Neural cell (in vitro differentiated cells): ENCODE results near the gene SMCO1. TPM values are rescaled to one million over a fixed set of nuclear protein-coding genes. Genes with fewer than 3 reads are reported as not detected.
"Not testable (repeated sequence)": the region's sequence is repeated elsewhere in the genome, so short reads cannot be mapped to it uniquely, and the experiment has no call there.

ENCODE experiments used
- H2AFZ ChIP-seq: fragments of 200-600, 300-800 bp; sonication (generic), shearing (Covaris generic); 2 replicates; pipeline ENCODE4 v1.6.0; 2014; ENCODE audit warnings: low read depth, mild to moderate bottlenecking, antibody characterized with exemption, low read length, moderate library complexity
- H3F3A ChIP-seq: fragments of 200-600 bp; shearing (Covaris generic); 2 replicates; pipeline ENCODE4 v1.6.1; 2016; ENCODE audit warnings: mild to moderate bottlenecking, moderate library complexity, mixed read lengths, antibody characterized with exemption, low read length; ENCODE audit not compliant: insufficient read depth, poor library complexity, severe bottlenecking
- H3K27ac ChIP-seq: fragments of 200-600, 300-800 bp; sonication (generic), shearing (Covaris generic); 2 replicates; pipeline ENCODE4 v1.5.1; 2014; ENCODE audit warnings: mild to moderate bottlenecking, low read length, moderate library complexity
- H3K27me3 ChIP-seq: fragments of 300-800, 200-600 bp; sonication (generic), shearing (Covaris generic); 2 replicates; pipeline ENCODE4 v1.6.0; 2014; ENCODE audit warnings: mild to moderate bottlenecking, low read depth, low read length, moderate library complexity; ENCODE audit not compliant: insufficient read depth
- H3K36me3 ChIP-seq: fragments of 300-800, 200-600 bp; sonication (generic), shearing (Covaris generic); 2 replicates; pipeline ENCODE4 v1.5.1; 2014; ENCODE audit warnings: mild to moderate bottlenecking, antibody characterized with exemption, low read length, moderate library complexity; ENCODE audit not compliant: insufficient read depth
- H3K4me2 ChIP-seq: fragments of 300-800, 200-600 bp; sonication (generic), shearing (Covaris generic); 2 replicates; pipeline ENCODE4 v1.6.0; 2014; ENCODE audit warnings: mild to moderate bottlenecking, low read length
- H3K4me3 ChIP-seq: fragments of 300-800, 200-600 bp; sonication (generic), shearing (Covaris generic); 2 replicates; pipeline ENCODE4 v1.5.1; 2014; ENCODE audit warnings: mild to moderate bottlenecking, low read length, moderate library complexity
- H3K79me2 ChIP-seq: fragments of 200-600 bp; shearing (Covaris generic); replicated peaks from 2 replicates; pipeline ENCODE4 v1.6.0; 2014; ENCODE audit warnings: mild to moderate bottlenecking, low read length, moderate library complexity; ENCODE audit not compliant: insufficient read depth
- H3K9ac ChIP-seq: fragments of 300-800, 200-600 bp; sonication (generic), shearing (Covaris generic); 2 replicates; pipeline ENCODE4 v1.6.1; 2016; ENCODE audit warnings: mild to moderate bottlenecking, low read length, mixed read lengths
- H3K9me2 ChIP-seq: fragments of 200-600 bp; shearing (Covaris generic); 2 replicates; pipeline ENCODE4 v1.6.1; 2016; ENCODE audit warnings: mild to moderate bottlenecking, low read length, mixed read lengths; ENCODE audit not compliant: insufficient read depth
- H3K9me3 ChIP-seq: fragments of 200-600, 300-800 bp; sonication (generic), shearing (Covaris generic); 2 replicates; pipeline ENCODE4 v1.6.1; 2016; ENCODE audit warnings: mild to moderate bottlenecking, mixed run types, low read length, moderate library complexity, mixed read lengths
- H4K20me1 ChIP-seq: fragments of 200-600 bp; shearing (Covaris generic); 2 replicates; pipeline ENCODE4 v1.6.1; 2016; ENCODE audit warnings: mild to moderate bottlenecking, mixed run types; ENCODE audit not compliant: insufficient read depth
- EP300 ChIP-seq: fragments of 450-650 bp; conservative IDR thresholded peaks from 2 replicates; pipeline ENCODE4 v1.6.1; 2014; ENCODE audit warnings: antibody characterized with exemption, mild to moderate bottlenecking, moderate library complexity; ENCODE audit not compliant: poor library complexity, severe bottlenecking
- EZH2 ChIP-seq: fragments of 200-600, 300-800 bp; shearing (Covaris generic), sonication (generic); IDR thresholded peaks from 2 replicates; pipeline ENCODE4 v1.6.1; 2014; ENCODE audit warnings: antibody characterized with exemption, low read length, borderline replicate concordance, mild to moderate bottlenecking; ENCODE audit not compliant: insufficient read depth, poor library complexity, severe bottlenecking
- MXI1 ChIP-seq: fragments of 450-650 bp; conservative IDR thresholded peaks from 2 replicates; pipeline ENCODE4 v1.6.1; 2014; ENCODE audit warnings: antibody characterized with exemption, mild to moderate bottlenecking; ENCODE audit not compliant: poor library complexity, severe bottlenecking
- POLR2AphosphoS5 ChIP-seq: IDR thresholded peaks from 2 replicates; pipeline ENCODE4 v1.6.1; 2012
- RAD21 ChIP-seq: fragments of 450-650 bp; conservative IDR thresholded peaks from 2 replicates; pipeline ENCODE4 v1.6.1; 2014; ENCODE audit warnings: antibody characterized with exemption, mild to moderate bottlenecking, moderate library complexity
- SMC3 ChIP-seq: fragments of 450-650 bp; conservative IDR thresholded peaks from 2 replicates; pipeline ENCODE4 v1.6.1; 2014; ENCODE audit warnings: antibody characterized with exemption, mild to moderate bottlenecking, moderate library complexity; ENCODE audit not compliant: poor library complexity
- TAF1 ChIP-seq: IDR thresholded peaks from 2 replicates; pipeline ENCODE4 v1.6.1; 2012; ENCODE audit warnings: low read depth
- polyA plus RNA-seq: library from polyadenylated mRNA; depleted of rRNA; stranded (reverse); fragments of >200 nt; gene quantifications from 2 replicates; pipeline ENCODE4 v1.2.3, GENCODE V29; 2014
- TF ChIP-seq, protein P1 (sequence below): fragments of 450-650 bp; IDR thresholded peaks from 2 replicates; pipeline ENCODE4 v1.5.1; 2014; ENCODE audit warnings: antibody characterized with exemption, mild to moderate bottlenecking, moderate library complexity; ENCODE audit not compliant: poor library complexity, severe bottlenecking
- TF ChIP-seq, protein P2 (sequence below): IDR thresholded peaks from 2 replicates; pipeline ENCODE4 v1.6.1; 2012; ENCODE audit warnings: borderline replicate concordance

SMCO1 gene
- polyA plus RNA-seq, 1 donor from 2014 or later = not detected

GRCh38 chr3:196523841-196524240, 8.7 kb upstream of the SMCO1 start:
- Histone ChIP-seq H3K4me3 (no peak overlapping the region), H3K27ac (no peak overlapping the region), H3K79me2 (no peaks in the 10 kb centered on the region), H3K9me3 (peaks cover 5% of the 10 kb centered on the region), H3K4me2 (no peak overlapping the region), H3K9ac (no peak overlapping the region), H3K9me2 (no peaks in the 10 kb centered on the region), H3K36me3 (no peaks in the 10 kb centered on the region), H3K27me3 (no peaks in the 10 kb centered on the region), H3F3A (no peaks in the 10 kb centered on the region), H4K20me1 (no peaks in the 10 kb centered on the region), H2AFZ (no peak overlapping the region)
- TF ChIP-seq EP300 = no peak

- H3K27ac ChIP-seq, H3K4me3 ChIP-seq, H2AFZ ChIP-seq, H3K36me3 ChIP-seq, H3K79me2 ChIP-seq, H3K9ac ChIP-seq, H3K9me2 ChIP-seq, H3F3A ChIP-seq, H4K20me1 ChIP-seq, H3K4me2 ChIP-seq, H3K27me3 ChIP-seq, H3K9me3 ChIP-seq: not testable (repeated sequence)
Measured at GRCh38 chr3:196521291-196521690, 6.1 kb upstream of the SMCO1 start.

DNA sequence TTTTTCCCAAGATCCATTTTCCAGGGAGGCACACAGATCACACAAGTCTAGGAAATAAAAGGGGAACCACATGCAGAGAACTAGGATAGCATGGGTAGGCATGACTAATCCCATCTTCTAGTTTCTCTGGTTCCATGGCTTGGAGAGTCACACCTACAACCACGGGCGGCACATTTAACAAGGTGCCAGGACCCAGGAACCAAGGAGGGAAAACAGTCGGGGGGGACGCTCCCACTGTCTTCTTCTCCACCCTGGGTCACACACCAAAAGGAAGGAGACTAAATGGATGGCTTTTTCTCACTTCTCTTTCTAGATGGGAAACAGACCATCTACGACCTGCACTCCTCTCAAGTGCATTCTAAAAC, 4.6 kb upstream of the SMCO1 start:
- TF ChIP-seq TAF1 (no peak), EZH2 (no peak), RAD21 (no peak), SMC3 (no peak), POLR2AphosphoS5 (no peak), MXI1 (no peak), EP300 (no peak)
- TF ChIP-seq, protein P1, sequence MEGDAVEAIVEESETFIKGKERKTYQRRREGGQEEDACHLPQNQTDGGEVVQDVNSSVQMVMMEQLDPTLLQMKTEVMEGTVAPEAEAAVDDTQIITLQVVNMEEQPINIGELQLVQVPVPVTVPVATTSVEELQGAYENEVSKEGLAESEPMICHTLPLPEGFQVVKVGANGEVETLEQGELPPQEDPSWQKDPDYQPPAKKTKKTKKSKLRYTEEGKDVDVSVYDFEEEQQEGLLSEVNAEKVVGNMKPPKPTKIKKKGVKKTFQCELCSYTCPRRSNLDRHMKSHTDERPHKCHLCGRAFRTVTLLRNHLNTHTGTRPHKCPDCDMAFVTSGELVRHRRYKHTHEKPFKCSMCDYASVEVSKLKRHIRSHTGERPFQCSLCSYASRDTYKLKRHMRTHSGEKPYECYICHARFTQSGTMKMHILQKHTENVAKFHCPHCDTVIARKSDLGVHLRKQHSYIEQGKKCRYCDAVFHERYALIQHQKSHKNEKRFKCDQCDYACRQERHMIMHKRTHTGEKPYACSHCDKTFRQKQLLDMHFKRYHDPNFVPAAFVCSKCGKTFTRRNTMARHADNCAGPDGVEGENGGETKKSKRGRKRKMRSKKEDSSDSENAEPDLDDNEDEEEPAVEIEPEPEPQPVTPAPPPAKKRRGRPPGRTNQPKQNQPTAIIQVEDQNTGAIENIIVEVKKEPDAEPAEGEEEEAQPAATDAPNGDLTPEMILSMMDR = no peak
- TF ChIP-seq, protein P2, sequence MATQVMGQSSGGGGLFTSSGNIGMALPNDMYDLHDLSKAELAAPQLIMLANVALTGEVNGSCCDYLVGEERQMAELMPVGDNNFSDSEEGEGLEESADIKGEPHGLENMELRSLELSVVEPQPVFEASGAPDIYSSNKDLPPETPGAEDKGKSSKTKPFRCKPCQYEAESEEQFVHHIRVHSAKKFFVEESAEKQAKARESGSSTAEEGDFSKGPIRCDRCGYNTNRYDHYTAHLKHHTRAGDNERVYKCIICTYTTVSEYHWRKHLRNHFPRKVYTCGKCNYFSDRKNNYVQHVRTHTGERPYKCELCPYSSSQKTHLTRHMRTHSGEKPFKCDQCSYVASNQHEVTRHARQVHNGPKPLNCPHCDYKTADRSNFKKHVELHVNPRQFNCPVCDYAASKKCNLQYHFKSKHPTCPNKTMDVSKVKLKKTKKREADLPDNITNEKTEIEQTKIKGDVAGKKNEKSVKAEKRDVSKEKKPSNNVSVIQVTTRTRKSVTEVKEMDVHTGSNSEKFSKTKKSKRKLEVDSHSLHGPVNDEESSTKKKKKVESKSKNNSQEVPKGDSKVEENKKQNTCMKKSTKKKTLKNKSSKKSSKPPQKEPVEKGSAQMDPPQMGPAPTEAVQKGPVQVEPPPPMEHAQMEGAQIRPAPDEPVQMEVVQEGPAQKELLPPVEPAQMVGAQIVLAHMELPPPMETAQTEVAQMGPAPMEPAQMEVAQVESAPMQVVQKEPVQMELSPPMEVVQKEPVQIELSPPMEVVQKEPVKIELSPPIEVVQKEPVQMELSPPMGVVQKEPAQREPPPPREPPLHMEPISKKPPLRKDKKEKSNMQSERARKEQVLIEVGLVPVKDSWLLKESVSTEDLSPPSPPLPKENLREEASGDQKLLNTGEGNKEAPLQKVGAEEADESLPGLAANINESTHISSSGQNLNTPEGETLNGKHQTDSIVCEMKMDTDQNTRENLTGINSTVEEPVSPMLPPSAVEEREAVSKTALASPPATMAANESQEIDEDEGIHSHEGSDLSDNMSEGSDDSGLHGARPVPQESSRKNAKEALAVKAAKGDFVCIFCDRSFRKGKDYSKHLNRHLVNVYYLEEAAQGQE = no peak
- H3F3A ChIP-seq = no peaks in the 10 kb centered on the region
- H3K27ac ChIP-seq = no peak overlapping the region
- no peak overlapping the region for H3K4me3 ChIP-seq
- H2AFZ ChIP-seq = no peak overlapping the region
- no peaks in the 10 kb centered on the region for H3K79me2 ChIP-seq
- no peaks in the 10 kb centered on the region for H4K20me1 ChIP-seq
- H3K9ac ChIP-seq = no peak overlapping the region
- H3K9me3 ChIP-seq = peaks cover 9% of the 10 kb centered on the region
- no peaks in the 10 kb centered on the region for H3K27me3 ChIP-seq
- H3K9me2 ChIP-seq = no peaks in the 10 kb centered on the region
- H3K4me2 ChIP-seq = no peak overlapping the region
- H3K36me3 ChIP-seq = no peaks in the 10 kb centered on the region
